ENCODE measurements around the gene GAB2.
A peak's percentile ranks its signal among the peaks of the same experiment; 100 is the strongest.
"Not testable (repeated sequence)": the region's sequence is repeated elsewhere in the genome, so short reads cannot be mapped to it uniquely, and the experiment has no call there.

The GAB2 gene

GRCh38 chr11:78364128-78364751 is 53.4 kb downstream of the GAB2 start:
- DNase-seq, result no peak

GRCh38 chr11:78363024-78363619 is 54.5 kb downstream of the GAB2 start:
- no peak for DNase-seq

GRCh38 chr11:78361228-78361627 is 56.4 kb downstream of the GAB2 start:
- no peak for DNase-seq

DNA sequence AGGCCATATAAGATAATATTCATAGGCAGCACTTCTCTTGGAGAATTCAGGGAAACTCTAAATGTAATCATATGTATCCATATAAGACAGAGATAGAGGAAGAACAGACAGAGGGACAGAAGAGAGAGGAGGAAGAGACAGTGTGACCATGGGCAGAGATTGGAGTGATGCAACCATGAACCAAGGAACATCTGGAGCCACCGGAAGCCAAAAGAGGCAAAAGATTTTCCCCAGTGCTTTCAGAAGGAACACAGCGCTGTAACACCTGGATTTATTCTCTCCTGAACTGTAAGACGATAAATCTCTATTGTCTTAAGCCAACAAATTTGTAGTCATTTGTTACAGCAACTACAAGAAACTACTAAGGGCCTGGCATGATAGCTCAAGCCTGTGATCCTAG is 57.7 kb downstream of the GAB2 start:
- no peak for DNase-seq

DNA sequence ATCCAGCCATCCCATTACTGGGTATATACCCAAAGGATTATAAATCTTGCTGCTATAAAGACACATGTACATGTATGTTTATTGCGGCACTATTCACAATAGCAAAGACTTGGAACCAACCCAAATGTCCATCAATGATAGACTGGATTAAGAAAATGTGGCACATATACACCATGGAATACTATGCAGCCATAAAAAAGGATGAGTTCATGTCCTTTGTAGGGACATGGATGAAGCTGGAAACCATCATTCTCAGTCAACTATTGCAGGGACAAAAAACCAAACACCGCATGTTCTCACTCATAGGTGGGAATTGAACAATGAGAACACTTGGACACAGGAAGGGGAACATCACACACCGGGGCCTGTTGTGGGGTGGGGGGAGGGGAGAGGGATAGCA is 59.7 kb downstream of the GAB2 start:
- not testable (repeated sequence) for DNase-seq

GRCh38 chr11:78357425-78357824 is 60.2 kb downstream of the GAB2 start:
- not testable (repeated sequence) for DNase-seq

- not testable (repeated sequence) for DNase-seq
These were observed 61.9 kb downstream of the GAB2 start for GRCh38 chr11:78355742-78356141.

DNA sequence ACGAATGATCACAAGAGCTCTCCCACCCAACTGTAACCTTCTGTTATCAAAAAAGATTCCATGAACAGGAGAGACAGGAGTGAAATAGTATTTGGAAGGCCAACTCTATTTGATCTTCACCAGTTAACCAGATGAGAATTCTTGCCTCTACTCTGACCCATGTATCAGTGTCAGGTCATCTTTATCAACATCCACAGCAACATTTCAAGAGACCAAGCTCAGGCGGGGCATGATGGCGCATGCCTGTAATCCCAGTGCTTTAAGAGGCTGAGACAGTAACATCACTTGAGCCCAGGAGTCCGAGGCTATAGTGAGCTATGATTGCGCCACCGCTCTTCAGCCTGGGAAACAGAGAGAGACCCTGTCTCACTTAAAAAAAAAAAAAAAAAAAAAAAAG is 62.3 kb downstream of the GAB2 start:
- DNase-seq, result peak in 2 of 3 experiments; percentile 66 to 70

DNA sequence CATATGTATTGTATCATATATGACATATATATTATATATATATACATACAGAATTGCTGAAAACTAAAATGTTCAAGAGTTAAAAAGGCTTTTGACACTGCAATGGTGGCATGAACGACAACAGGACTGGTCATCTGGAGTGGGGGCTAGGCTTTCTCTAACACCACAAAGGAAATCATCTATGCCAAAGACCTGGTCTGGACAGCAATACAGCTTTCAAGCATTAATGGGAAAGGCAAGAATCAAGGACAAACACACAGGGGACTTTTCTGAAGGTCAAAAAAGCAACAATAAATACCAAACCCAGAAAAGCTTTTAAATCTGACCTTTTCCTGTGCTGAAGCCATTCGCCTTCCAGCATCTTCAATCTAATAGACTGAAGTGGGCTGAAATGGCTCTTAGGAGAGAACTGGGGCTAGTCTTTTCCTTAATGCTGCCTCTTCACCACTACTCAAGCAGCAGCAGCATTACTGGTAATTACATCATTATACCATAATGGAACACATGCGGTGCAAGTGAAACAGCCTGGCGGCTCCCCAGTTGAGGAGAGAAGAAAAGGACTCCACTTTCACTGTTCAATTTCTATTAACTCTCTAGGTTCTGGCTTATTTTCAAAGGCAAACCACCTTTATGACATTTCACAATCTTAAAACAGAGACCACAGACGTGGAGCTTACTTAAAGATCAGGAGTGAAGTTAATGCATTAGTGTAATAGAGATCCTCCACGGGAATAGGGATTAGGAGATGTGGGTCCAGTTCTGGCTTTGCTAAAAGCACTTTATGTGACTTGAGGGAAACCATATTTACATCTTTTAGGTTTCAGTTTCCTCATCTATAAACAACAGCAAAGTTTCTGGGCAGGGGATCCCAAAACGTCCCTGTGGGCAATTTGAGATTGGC is 63.0 kb downstream of the GAB2 start:
- DNase-seq, result peak; percentile 77 to 97 (median 97)

DNA sequence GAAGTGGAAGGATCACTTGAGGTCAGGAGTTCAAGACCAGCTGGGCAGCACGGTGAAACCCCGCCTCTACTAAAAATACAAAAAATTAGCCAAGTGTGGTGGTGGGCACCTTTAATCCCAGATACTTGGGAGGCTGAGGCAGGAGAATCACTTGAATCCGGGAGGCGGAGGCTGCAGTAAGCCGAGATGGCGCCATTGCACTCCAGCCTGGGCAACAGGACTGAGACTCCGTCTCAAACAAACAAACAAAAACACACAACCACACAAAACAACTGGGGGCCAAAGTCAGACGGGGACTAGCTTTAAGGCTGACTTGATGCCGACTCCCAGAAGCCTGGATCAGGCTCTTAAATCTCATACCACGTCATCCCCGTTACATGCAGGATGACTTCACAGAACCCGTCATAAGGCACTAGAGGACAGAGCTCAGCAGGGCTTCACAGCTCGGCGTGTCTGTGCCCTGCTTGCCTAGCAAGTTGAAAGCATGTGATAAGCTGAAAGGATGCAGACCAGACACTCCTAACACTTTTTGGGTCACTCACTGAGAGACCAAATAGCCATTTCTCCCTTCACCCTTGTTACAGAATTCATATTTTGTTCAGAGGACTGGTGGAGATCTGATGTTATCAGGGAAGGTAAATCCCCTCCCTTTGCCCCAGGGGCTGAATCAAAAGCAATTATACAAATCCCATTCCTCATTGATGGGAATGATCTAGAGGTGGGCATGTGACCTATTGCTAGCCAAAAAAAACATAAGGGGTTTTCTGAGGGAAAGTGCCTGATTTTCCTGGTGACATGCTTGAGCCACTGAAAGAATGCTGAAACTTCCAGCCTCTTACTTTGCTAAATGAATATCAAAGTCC is 65.4 kb downstream of the GAB2 start:
- DNase-seq, result peak in 2 of 3 experiments; percentile 17 to 44

- peak; percentile 31 to 81 (median 60) for DNase-seq
These were observed 66.4 kb downstream of the GAB2 start for GRCh38 chr11:78351193-78351592.

DNA sequence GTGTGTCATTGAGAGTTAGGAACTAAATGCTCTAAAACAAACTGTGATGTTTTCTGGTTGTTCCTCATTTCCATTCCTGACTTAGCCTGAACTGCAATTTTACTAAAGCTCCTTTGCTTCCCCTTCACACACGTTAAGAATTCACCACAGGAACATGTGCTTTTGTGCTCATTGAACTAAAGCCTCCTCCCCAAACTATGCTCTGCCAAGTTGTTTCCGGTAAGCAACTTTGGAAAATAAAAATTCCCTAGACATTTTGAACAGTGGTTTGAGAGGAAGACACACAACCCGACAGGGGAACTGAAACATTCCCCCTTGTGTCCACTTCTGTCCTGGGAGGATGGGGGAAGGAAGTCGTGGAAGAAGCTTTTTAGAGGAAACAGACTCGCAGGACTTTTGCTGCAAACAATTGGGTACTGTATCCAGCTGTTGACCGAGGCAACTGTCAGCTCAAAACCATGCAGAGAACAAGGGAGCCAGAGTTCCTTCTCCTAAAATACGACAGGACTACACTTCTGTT is 66.9 kb downstream of the GAB2 start:
- DNase-seq, result peak in 1 of 3 experiments; percentile 27

GRCh38 chr11:78350091-78350645 is 67.5 kb downstream of the GAB2 start:
- no peak for DNase-seq

DNA sequence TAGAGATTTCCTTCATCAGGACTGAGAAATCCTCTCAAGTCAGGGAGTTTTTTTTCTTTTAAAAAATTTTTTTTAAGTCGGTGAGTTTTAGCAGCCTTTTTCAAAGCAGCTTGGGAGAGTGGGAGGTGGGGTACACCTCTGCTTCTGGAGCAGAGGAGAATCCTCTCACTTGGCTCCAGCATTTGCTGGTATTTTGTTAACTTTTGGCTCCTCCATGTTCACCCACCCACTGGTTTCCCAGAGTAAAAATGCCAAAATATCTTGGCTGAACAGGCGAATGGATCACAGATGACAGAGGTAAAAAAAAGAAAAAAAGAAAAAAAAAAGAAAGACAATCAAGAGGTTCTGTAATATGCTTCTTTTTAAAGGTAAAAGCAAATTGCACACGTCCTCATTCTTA is 68.0 kb downstream of the GAB2 start:
- DNase-seq, result no peak

GRCh38 chr11:78349114-78349513 is 68.5 kb downstream of the GAB2 start:
- DNase-seq, result no peak

GRCh38 chr11:78347956-78348355 is 69.7 kb downstream of the GAB2 start:
- no peak for DNase-seq

DNA sequence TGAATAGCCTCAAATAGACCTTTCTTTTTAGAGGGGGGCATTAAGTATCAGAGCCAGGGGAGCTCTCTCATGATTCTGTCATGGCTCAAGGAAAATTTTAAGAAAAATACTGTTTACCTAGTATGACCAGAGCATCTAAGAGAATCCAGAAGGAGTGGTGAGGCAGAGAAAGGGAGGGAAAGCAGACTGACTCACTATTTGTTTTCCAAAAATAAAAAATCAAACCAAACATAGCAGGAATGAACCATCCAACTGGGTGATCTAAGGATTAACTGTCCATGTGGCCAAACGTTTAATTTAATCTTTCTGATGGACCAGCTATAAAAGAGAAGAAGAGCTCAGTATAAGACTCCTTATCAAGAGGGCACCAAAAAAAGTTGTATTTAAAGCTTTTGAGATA is 70.8 kb downstream of the GAB2 start:
- no peak for DNase-seq

- no peak for DNase-seq
These were observed 72.2 kb downstream of the GAB2 start for GRCh38 chr11:78345450-78345849.

GRCh38 chr11:78344676-78345075 is 72.9 kb downstream of the GAB2 start:
- DNase-seq, result no peak

DNA sequence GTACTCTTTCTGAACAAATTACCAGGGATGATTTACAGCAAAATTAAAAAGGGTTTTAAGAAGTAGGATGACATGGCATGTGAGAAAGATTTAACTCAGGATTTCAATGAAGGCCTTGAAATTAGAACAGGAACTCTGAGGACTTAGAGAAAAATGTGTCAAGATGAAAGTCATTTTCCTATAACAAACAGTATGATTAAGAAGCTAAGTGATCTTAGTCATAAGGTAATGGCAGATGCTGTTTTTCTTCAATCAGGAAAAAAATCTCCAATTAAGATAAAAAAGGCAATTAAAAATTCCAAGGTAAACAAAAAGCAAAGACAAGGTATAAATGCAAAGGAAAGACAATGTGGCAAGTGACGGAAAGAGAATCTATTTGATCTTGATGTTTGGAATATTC is 73.5 kb downstream of the GAB2 start:
- DNase-seq, result peak in 1 of 3 experiments; percentile 44

DNA sequence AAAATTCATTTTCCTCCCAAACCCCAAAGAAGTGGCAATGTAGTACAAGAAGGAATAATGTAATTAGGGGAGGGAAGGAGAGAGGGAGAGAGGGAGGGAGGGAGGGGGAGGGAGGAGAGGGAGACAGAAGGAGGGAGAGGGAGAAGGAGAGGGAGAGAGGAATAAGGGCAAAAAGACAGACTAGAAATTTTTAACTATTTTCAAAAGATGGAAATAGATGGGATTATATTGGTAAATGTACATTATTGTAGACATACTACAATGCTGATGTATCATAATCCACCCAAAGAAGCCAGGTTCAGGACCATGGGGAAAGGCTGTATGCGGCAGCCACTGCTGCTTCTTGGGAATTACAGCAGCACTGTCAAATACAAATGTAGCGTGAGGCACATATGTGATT is 74.3 kb downstream of the GAB2 start:
- DNase-seq, result no peak

GRCh38 chr11:78341841-78342240 is 75.8 kb downstream of the GAB2 start:
- no peak for DNase-seq

Data from NCI-H1417 (cell line).